HepG2 (cell line): ENCODE results near the gene TMEM127. TPM values are rescaled to one million over a fixed set of nuclear protein-coding genes. Genes with fewer than 3 reads are reported as not detected.
A peak's percentile ranks its signal among the peaks of the same experiment; 100 is the strongest.

Source experiments
- ATAC-seq: fragments of 200-7000 bp; cut with Tn5 transposase; 3 replicates; pipeline ENCODE4 v1.9.1; 2020; ENCODE audit warnings: mild to moderate bottlenecking, moderate library complexity
- BruUV-seq: library from RNA; stranded (reverse); fragments of 400-500 nt; replicated peaks from 2 replicates; lab custom pipeline; 2021; lab: Mats Ljungman, UMichigan
- CTCF ChIA-PET: fragments of 300-600 bp; formaldehyde crosslinking; extraction: SDS; loops from one replicate; lab custom pipeline; 2021; ENCODE audit warnings: low total read pairs, inconsistent platforms, low intra/inter-chr PET ratio; lab: Yijun Ruan, JAX
- POLR2A ChIA-PET: fragments of 350-600 bp; sonication (Branson Sonifier 250); formaldehyde crosslinking; loops from one replicate; lab custom pipeline; 2020; ENCODE audit warnings: antibody characterized with exemption, inconsistent platforms; lab: Yijun Ruan, JAX
- DNase-seq: peaks from one replicate; pipeline ENCODE4 v3.0.0-alpha.2; 2015; ENCODE audit warnings: low spot score
- FAIRE-seq: peaks from 3 replicates; lab custom pipeline; 2011; peaks lifted over from hg19 to GRCh38; lab: Jason Lieb, UNC
- H2AFZ ChIP-seq: one replicate; pipeline ENCODE4 v1.6.1; 2011; ENCODE audit warnings: low read length, inconsistent platforms
- H3K27ac ChIP-seq: fragments of 300-600 bp; 3 replicates; pipeline ENCODE4 v1.8.0; 2011; ENCODE audit warnings: mixed run types, mild to moderate bottlenecking, mixed read lengths, low read length, inconsistent platforms; ENCODE audit not compliant: insufficient read depth; ENCODE audit errors: extremely low read length
- H3K27me3 ChIP-seq, 2 experiments: fragments of 200-600 bp in 1 of 2; 2 replicates in 1 of 2; 3 replicates in 1 of 2; pipeline versions ENCODE4 v1.6.0 to v1.8.0; 2011; ENCODE audit warnings: low read length in 2 of 2, mild to moderate bottlenecking in 2 of 2, moderate library complexity in 2 of 2, inconsistent platforms in 1 of 2; ENCODE audit not compliant: insufficient read depth in 2 of 2, control insufficient read depth in 1 of 2
- H3K36me3 ChIP-seq, 2 experiments: fragments of 200-600 bp in 1 of 2; replicated peaks in 1 of 2; 2 replicates in 1 of 2; 3 replicates in 1 of 2; pipeline versions ENCODE4 v1.5.1 to v1.8.0; 2011; ENCODE audit warnings: low read length in 2 of 2, inconsistent platforms in 1 of 2; ENCODE audit not compliant: insufficient read depth in 2 of 2, control insufficient read depth in 1 of 2
- H3K4me1 ChIP-seq: 2 replicates; pipeline ENCODE4 v1.5.1; 2012; ENCODE audit warnings: low read length, inconsistent platforms; ENCODE audit not compliant: insufficient read depth
- H3K4me2 ChIP-seq: 2 replicates; pipeline ENCODE4 v1.6.0; 2011; ENCODE audit warnings: low read depth, low read length, inconsistent platforms
- H3K4me3 ChIP-seq, 3 experiments: fragments of 200-600 bp in 1 of 3; sonication (generic), shearing (Covaris generic) in 1 of 3; replicated peaks in 1 of 3; 2 replicates each; pipeline ENCODE4 v1.5.1; 2011 to 2016; ENCODE audit warnings: low read length in 3 of 3, inconsistent platforms in 2 of 3, low read depth in 2 of 3, mild to moderate bottlenecking in 2 of 3, control low read depth in 1 of 3, mixed read lengths in 1 of 3; ENCODE audit not compliant: insufficient read depth in 1 of 3
- H3K79me2 ChIP-seq: one replicate; pipeline ENCODE4 v1.6.1; 2011; ENCODE audit warnings: low read length, inconsistent platforms; ENCODE audit not compliant: insufficient read depth
- H3K9ac ChIP-seq: 2 replicates; pipeline ENCODE4 v1.6.0; 2011; ENCODE audit warnings: mild to moderate bottlenecking, low read depth, low read length, inconsistent platforms; ENCODE audit not compliant: insufficient read depth
- H3K9me3 ChIP-seq: 2 replicates; pipeline ENCODE4 v1.5.1; 2012; ENCODE audit warnings: mild to moderate bottlenecking, low read length
- H4K20me1 ChIP-seq: 2 replicates; pipeline ENCODE4 v1.6.0; 2011; ENCODE audit warnings: inconsistent platforms, mild to moderate bottlenecking, low read length, moderate library complexity; ENCODE audit not compliant: insufficient read depth
- AKAP8 ChIP-seq: sonication (generic); formaldehyde crosslinking; IDR thresholded peaks from 2 replicates; pipeline ENCODE4 v1.5.1; 2020; ENCODE audit warnings: mild to moderate bottlenecking, missing genetic modification reagents
- PITX1 ChIP-seq: sonication (generic); formaldehyde crosslinking; IDR thresholded peaks from 2 replicates; pipeline ENCODE4 v1.5.1; 2020; ENCODE audit warnings: mild to moderate bottlenecking, missing genetic modification reagents
- POLR2G ChIP-seq: fragments of 200-400 bp; formaldehyde crosslinking; IDR thresholded peaks from 2 replicates; pipeline ENCODE4 v1.6.1; 2018; ENCODE audit warnings: mild to moderate bottlenecking, low read depth, low read length, moderate library complexity
- PPARG ChIP-seq: conservative IDR thresholded peaks from 2 replicates; pipeline ENCODE4 v1.6.1; 2016; ENCODE audit warnings: missing biosample characterization, missing genetic modification reagents
- RBM22 ChIP-seq: fragments of 200-400 bp; formaldehyde crosslinking; optimal IDR thresholded peaks from 2 replicates; pipeline ENCODE3; 2017; ENCODE audit warnings: mild to moderate bottlenecking, low read length, moderate library complexity
- SP4 ChIP-seq: sonication (generic); formaldehyde crosslinking; IDR thresholded peaks from 2 replicates; pipeline ENCODE4 v1.8.1; 2023; ENCODE audit warnings: mild to moderate bottlenecking, missing genetic modification reagents
- ZNF616 ChIP-seq: sonication (generic); formaldehyde crosslinking; IDR thresholded peaks from 2 replicates; pipeline ENCODE4 v1.5.0; 2020; ENCODE audit warnings: low read depth, mild to moderate bottlenecking, missing genetic modification reagents
- WGBS: methylation state at CpG from one replicate; pipeline ENCODE4 v1.1.6; 2017; ENCODE audit warnings: low lambda C conversion rate; 5-methylcytosine and 5-hydroxymethylcytosine counted together
- in situ Hi-C: cut with HindIII; loops from 2 replicates; pipeline ENCODE4 v1.10.0; 2017; ENCODE audit warnings: low pct_unique_long_range_greater_than_20kb; ENCODE audit not compliant: extremely low pct_ligation_motif_present
- intact Hi-C: fragments of 100-400 bp; cut with micrococcal nuclease; formaldehyde crosslinking; loops from one replicate; pipeline ENCODE4 v1.10.0; 2022; ENCODE audit not compliant: unreplicated experiment
- polyA plus RNA-seq, 8 experiments: library from polyadenylated mRNA; depleted of rRNA in 3 of 8; stranded (reverse) in 7 of 8; unstranded in 1 of 8; fragments of >200 nt; fragmentation: Illumina TruSeq in 4 of 8; extraction: Trizol in 4 of 8; gene quantifications; 2 replicates each; pipeline versions ENCODE4 v1.2.1 to v1.2.3, GENCODE V29; 2011 to 2016; ENCODE audit warnings: low read depth in 4 of 8, missing spikeins in 1 of 8, mixed read lengths in 1 of 8; ENCODE audit not compliant: insufficient read depth in 1 of 8
- total RNA-seq, 5 experiments: library from RNA; depleted of rRNA; stranded (reverse); fragments of >200 nt; fragmentation: Illumina TruSeq; extraction: Trizol; gene quantifications; 2 replicates each; pipeline ENCODE4 v1.2.3, GENCODE V29; 2016; ENCODE audit warnings: low read depth in 1 of 5
- TF ChIP-seq, protein P1 (sequence below): sonication (generic); formaldehyde crosslinking; IDR thresholded peaks from 2 replicates; pipeline ENCODE4 v1.5.0; 2020; ENCODE audit warnings: missing genetic modification reagents

TMEM127 gene
- total and polyA plus RNA-seq, 2 of the 13 experiments (the other 11 are each of a cell fraction or from before 2014, with no cell fraction given): 21.5 to 33.9 TPM

DNA sequence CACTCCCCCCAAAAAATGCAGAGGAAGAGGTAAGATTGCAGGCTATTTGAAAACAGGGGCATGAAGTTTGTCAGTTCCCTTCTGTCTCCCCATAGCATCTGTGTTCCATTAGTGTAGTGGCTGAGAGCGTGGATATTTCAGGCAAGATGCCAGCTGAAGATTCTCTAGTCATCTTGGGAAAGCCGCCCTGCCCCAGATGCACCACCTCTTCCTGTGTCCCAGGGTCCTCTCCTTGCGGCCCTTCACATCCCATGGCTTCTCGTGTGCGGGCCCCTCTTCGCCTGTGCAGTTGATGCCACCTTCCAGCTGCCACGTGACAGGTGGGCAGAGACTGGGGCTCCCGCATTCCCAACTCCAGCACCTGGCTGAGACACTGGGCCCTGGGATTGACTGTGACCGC lies 16.1 kb downstream of the TMEM127 start (continued):
- TF ChIP-seq, protein P1, sequence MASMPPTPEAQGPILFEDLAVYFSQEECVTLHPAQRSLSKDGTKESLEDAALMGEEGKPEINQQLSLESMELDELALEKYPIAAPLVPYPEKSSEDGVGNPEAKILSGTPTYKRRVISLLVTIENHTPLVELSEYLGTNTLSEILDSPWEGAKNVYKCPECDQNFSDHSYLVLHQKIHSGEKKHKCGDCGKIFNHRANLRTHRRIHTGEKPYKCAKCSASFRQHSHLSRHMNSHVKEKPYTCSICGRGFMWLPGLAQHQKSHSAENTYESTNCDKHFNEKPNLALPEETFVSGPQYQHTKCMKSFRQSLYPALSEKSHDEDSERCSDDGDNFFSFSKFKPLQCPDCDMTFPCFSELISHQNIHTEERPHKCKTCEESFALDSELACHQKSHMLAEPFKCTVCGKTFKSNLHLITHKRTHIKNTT (CRISPR knock-in tag): no peak

DNA sequence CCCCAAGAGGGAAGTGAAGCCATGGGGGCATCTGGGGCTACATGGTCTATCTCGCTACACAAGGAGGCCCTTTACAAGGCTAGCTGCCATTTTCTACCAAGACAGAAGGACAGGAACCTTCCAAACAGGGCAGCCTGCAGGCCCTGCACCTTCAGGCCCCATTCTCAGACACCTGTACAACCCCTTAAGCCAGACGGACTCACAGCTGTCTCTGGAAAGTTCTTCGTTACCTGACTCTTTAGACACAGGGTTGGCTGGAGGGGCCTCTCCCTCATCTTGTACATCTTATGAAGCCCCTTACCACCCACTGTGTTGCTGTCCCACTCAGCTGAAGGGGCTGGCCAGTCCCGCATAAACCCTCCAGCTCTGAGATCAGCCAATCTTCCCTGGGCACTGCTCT lies 17.2 kb downstream of the TMEM127 start:
- Histone ChIP-seq H3K27ac (no peak overlapping the region), H3K9me3 (no peaks in the 10 kb centered on the region), H3K4me2 (no peak overlapping the region), H4K20me1 (no peaks in the 10 kb centered on the region), H3K4me3 (no peak overlapping the region), H3K36me3 (peaks cover 10 to 13% of the 10 kb centered on the region in 2 experiments), H3K79me2 (no peaks in the 10 kb centered on the region), H3K4me1 (peaks cover 25% of the 10 kb centered on the region), H3K9ac (no peak overlapping the region), H3K27me3 (no peaks in the 10 kb centered on the region), H2AFZ (no peak overlapping the region)
- no peak for DNase-seq
- TF ChIP-seq AKAP8 (no peak), PITX1 (CRISPR knock-in tag) (no peak), POLR2G (peak; percentile 29; the same call in 1 of the 2 replicates), PPARG (CRISPR knock-in tag) (no peak), RBM22 (peak; percentile 90), ZNF616 (CRISPR knock-in tag) (no peak), SP4 (CRISPR knock-in tag) (0 out of 2 replicates have a peak, but pooled peaks have one; percentile 34)
- intact Hi-C loops (no loop called here), in situ Hi-C loops (no loop called here)
- FAIRE-seq: no peak
- POLR2A ChIA-PET: interaction anchor here (1.4 to 1.5 kb wide), 2 partner anchors 12 to 40 kb away, joined by 5 to 6 read pairs; partner anchors contain the start of gene STARD7
- CTCF ChIA-PET: no interaction called here
- BruUV-seq: no TSS peak
- no peak for ATAC-seq
- 95% methylated on average over 4 of the region's 4 CpGs for WGBS
